Heart right ventricle (tissue), 16 donors: ENCODE data around the gene STRADA. TPM values are rescaled to one million over a fixed set of nuclear protein-coding genes. Genes with fewer than 3 reads are reported as not detected.

ENCODE experiments used
- ATAC-seq, 8 donors: fragments of 200-7000 bp; cut with Tn5 transposase; one replicate each; pipeline ENCODE4 v1.9.1; 2020; ENCODE audit warnings: mild to moderate bottlenecking in 8 of 8, moderate library complexity in 8 of 8, moderate number of reproducible peaks in 1 of 8
- DNase-seq, 2 donors: peaks; one replicate each; pipeline ENCODE4 v3.0.0-alpha.2; 2020
- H3K27ac ChIP-seq, 10 donors: fragments of 200-600 bp; sonication (generic) in 2 of 10; one replicate each; pipeline versions ENCODE4 v1.5.0 to v1.8.0; 2020 to 2022; ENCODE audit warnings: mild to moderate bottlenecking in 3 of 10
- H3K27me3 ChIP-seq, 7 donors: fragments of 200-600 bp; one replicate each; pipeline ENCODE4 v1.8.0; 2021 to 2022; ENCODE audit warnings: mild to moderate bottlenecking in 2 of 7
- H3K36me3 ChIP-seq, 9 donors: fragments of 200-600 bp; sonication (generic) in 1 of 9; one replicate each; pipeline versions ENCODE4 v1.5.0 to v1.8.0; 2020 to 2022; ENCODE audit warnings: mild to moderate bottlenecking in 2 of 9
- H3K4me1 ChIP-seq, 9 donors: fragments of 200-600 bp; sonication (generic) in 1 of 9; one replicate each; pipeline versions ENCODE4 v1.5.0 to v1.8.0; 2020 to 2022; ENCODE audit warnings: mild to moderate bottlenecking in 4 of 9
- H3K4me3 ChIP-seq, 10 donors: fragments of 200-600 bp; sonication (generic) in 2 of 10; one replicate each; pipeline versions ENCODE4 v1.5.0 to v1.8.0; 2020 to 2022; ENCODE audit warnings: mild to moderate bottlenecking in 7 of 10, moderate library complexity in 2 of 10
- H3K9me3 ChIP-seq, 11 donors: fragments of 200-600 bp in 10 of 11; sonication (generic) in 2 of 11; one replicate each; pipeline versions ENCODE4 v1.5.0 to v1.8.0; 2013 to 2022; ENCODE audit warnings: mild to moderate bottlenecking in 2 of 11, control low read depth in 1 of 11, moderate library complexity in 1 of 11
- CTCF ChIP-seq, 9 donors: fragments of 200-600 bp; sonication (generic) in 2 of 9; IDR thresholded peaks; one replicate each; pipeline versions ENCODE4 v1.5.0 to v1.8.0; 2021 to 2022; ENCODE audit warnings: antibody characterized with exemption in 9 of 9, mild to moderate bottlenecking in 5 of 9, moderate library complexity in 1 of 9
- WGBS, 2 donors: extraction: QIAGEN DNeasy Blood & Tissue Kit; methylation state at CpG; one replicate each; pipeline ENCODE4 v1.1.7; 2013; ENCODE audit warnings: inconsistent platforms in 1 of 2; 5-methylcytosine and 5-hydroxymethylcytosine counted together
- intact Hi-C, 10 donors: fragments of 100-400 bp; cut with DNase I; formaldehyde crosslinking; loops; one replicate each; pipeline versions ENCODE4 v1.11.1 to v1.14.2; 2022
- polyA plus RNA-seq, 2 donors: library from polyadenylated mRNA; stranded (reverse); fragments of 200-250 nt; gene quantifications; one replicate each; pipeline ENCODE4 v1.2.3, GENCODE V29; 2013
- total RNA-seq, 10 donors: library from RNA; stranded (reverse); fragmentation: NEBNext Ultra II Directional in 3 of 10; extraction: Animal tissue kit (Norgen Biotek cat#: 25700) in 3 of 10; gene quantifications; one replicate each; pipeline versions ENCODE4 v1.2.1 to v1.2.4, GENCODE V29; 2021 to 2023
- donor health status: Arrhythmogenic right ventricular cardiomyopathy.
- donor health status: ischemic (EF 13 %, LVEDD 7.1; RV severe dilation, severe dysfunction).
- donor health status: healthy with polysubstance abuse.
- donor health status: DM: no; HTN: yes; CAD: no.
- donor health status: DM: no; HTN: no; CAD: no.
- donor health status: ischemic (EF 25% LVEDD 6.9; RV normal size, moderate dysfunction).
- donor health status: ischemic (EF 25% LVEDD 5.7; RV mildly dilated, moderate dysfunction).
- donor health status: healthy.
- donor health status: DM: yes; HTN: yes; CAD: no.
- donor health status: Ischemic cardiomyopathy.
- donor health status: ischemic (EF 35%, LVEDD 5.7; RV mildly dilated, moderate dysfunction).
- donor health status: nonischemic (EF 11% LVEDD 7.7; RV severe dilation, severe dysfunction).
- donor health status: DM: yes; HTN: yes; CAD: no.
- donor health status: PGD.
- donor health status: ischemic (EF 29% LVEDD 5.4; RV normal size, mild dysfunction).
- donor health status: nonischemic (EF 23%, LVEDD 6.1; RV moderate dilation, normal function).

STRADA gene
- total and polyA plus RNA-seq, 12 donors: 12.2 to 30.0 (median 17.7) TPM

DNA sequence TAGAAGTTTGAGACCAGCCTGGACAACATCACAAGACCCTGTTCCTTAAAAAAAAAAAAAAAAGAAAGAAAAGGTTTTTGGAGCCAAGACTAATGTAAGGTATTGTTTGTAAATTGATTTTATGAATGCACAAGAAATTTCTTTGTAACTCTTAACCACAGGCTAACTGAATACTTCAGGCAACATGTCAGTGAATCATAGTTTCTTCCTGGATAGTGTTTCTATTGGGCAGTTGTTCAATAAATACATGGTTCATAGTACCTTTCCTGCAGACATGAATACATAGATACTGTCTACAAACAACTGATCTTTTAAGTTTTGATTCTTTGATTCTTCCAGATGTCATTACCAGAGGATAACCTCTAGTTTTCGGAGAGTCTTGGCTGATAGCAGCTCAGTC is 44.0 kb upstream of the STRADA start:
- no peak for DNase-seq
- Histone ChIP-seq H3K27ac (no peak overlapping the region), H3K27me3 (no peaks in the 10 kb centered on the region), H3K36me3 (peaks cover 0 to 97% (median 33%) of the 10 kb centered on the region in 9 donors), H3K4me1 (peaks cover 0 to 17% (median 6%) of the 10 kb centered on the region in 9 donors), H3K4me3 (no peak overlapping the region), H3K9me3 (no peaks in the 10 kb centered on the region)
- ATAC-seq: no peak
- intact Hi-C loops: no loop called here
- TF ChIP-seq CTCF (IDR thresholded peaks at IDR 0.05): no peak
- WGBS, 2 donors: 93 to 97% methylated on average over 1 of the region's 1 CpG

- 84 to 91% methylated on average over 6 of the region's 6 CpGs for WGBS, 2 donors
- Histone ChIP-seq H3K27ac (no peak overlapping the region), H3K36me3 (peaks cover 0 to 97% (median 17%) of the 10 kb centered on the region in 9 donors), H3K4me1 (peaks cover 0 to 29% (median 9%) of the 10 kb centered on the region in 9 donors), H3K4me3 (no peak overlapping the region), H3K27me3 (no peaks in the 10 kb centered on the region), H3K9me3 (no peaks in the 10 kb centered on the region)
- intact Hi-C loops: no loop called here
- no peak for TF ChIP-seq CTCF (IDR thresholded peaks at IDR 0.05)
- DNase-seq: no peak
- no peak for ATAC-seq
Observed at GRCh38 chr17:63783522-63783921, 41.9 kb upstream of the STRADA start.

DNA sequence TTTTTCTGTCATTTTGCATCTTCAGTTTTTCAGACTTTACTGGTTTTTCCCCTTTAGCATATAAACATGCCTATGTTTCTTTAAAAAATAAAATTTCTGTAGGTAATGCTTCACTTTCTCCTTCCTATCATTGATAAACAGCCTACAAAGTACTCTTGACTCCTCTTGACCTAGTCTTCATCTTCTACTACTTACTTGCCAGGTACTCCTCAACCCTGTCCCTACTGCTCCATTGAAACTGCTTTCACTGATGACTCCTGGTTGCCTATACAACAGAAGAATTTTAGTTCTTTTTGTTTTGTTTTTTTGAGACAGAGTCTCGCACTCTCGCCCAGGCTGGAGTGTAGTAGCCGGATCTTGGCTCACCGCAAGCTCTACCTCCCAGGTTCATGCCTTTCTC is 39.3 kb upstream of the STRADA start:
- peaks cover 0 to 51% (median 32%) of the 10 kb centered on the region in 9 donors for H3K4me1 ChIP-seq
- WGBS, 2 donors: 95 to 98% methylated on average over 4 of the region's 4 CpGs

GRCh38 chr17:63780507-63780906 is 38.9 kb upstream of the STRADA start:
- Histone ChIP-seq H3K9me3 (no peaks in the 10 kb centered on the region), H3K36me3 (peaks cover 0 to 92% (median 4%) of the 10 kb centered on the region in 9 donors), H3K27ac (no peak overlapping the region), H3K4me3 (no peak overlapping the region), H3K27me3 (no peaks in the 10 kb centered on the region), H3K4me1 (peaks cover 0 to 55% (median 37%) of the 10 kb centered on the region in 9 donors)
- ATAC-seq: no peak
- intact Hi-C loops: no loop called here
- TF ChIP-seq CTCF (IDR thresholded peaks at IDR 0.05): no peak
- 100% methylated on average over 1 of the region's 1 CpG for WGBS, 2 donors
- DNase-seq: no peak

More for the DNA sequence above, 39.3 kb upstream of the STRADA start:
- no peak overlapping the region for H3K27ac ChIP-seq
- ATAC-seq: no peak
- DNase-seq: no peak
- intact Hi-C loops: no loop called here
- H3K4me3 ChIP-seq: no peak overlapping the region
- H3K9me3 ChIP-seq: no peaks in the 10 kb centered on the region
- TF ChIP-seq CTCF (IDR thresholded peaks at IDR 0.05): no peak
- H3K36me3 ChIP-seq: peaks cover 0 to 96% (median 4%) of the 10 kb centered on the region in 9 donors
- H3K27me3 ChIP-seq: no peaks in the 10 kb centered on the region
